HepG2 (cell line): ENCODE results near the gene SLC4A2. TPM values are rescaled to one million over a fixed set of nuclear protein-coding genes. Genes with fewer than 3 reads are reported as not detected.
A peak's percentile ranks its signal among the peaks of the same experiment; 100 is the strongest.

Experiments used
- ATAC-seq: fragments of 200-7000 bp; cut with Tn5 transposase; 3 replicates; pipeline ENCODE4 v1.9.1; 2020; ENCODE audit warnings: mild to moderate bottlenecking, moderate library complexity
- BruUV-seq: library from RNA; stranded (reverse); fragments of 400-500 nt; replicated peaks from 2 replicates; lab custom pipeline; 2021; lab: Mats Ljungman, UMichigan
- CTCF ChIA-PET: fragments of 300-600 bp; formaldehyde crosslinking; extraction: SDS; loops from one replicate; lab custom pipeline; 2021; ENCODE audit warnings: low total read pairs, inconsistent platforms, low intra/inter-chr PET ratio; lab: Yijun Ruan, JAX
- POLR2A ChIA-PET: fragments of 350-600 bp; sonication (Branson Sonifier 250); formaldehyde crosslinking; loops from one replicate; lab custom pipeline; 2020; ENCODE audit warnings: antibody characterized with exemption, inconsistent platforms; lab: Yijun Ruan, JAX
- DNase-seq: peaks from one replicate; pipeline ENCODE4 v3.0.0-alpha.2; 2015; ENCODE audit warnings: low spot score
- FAIRE-seq: peaks from 3 replicates; lab custom pipeline; 2011; peaks lifted over from hg19 to GRCh38; lab: Jason Lieb, UNC
- H2AFZ ChIP-seq: one replicate; pipeline ENCODE4 v1.6.1; 2011; ENCODE audit warnings: low read length, inconsistent platforms
- H3K27ac ChIP-seq: fragments of 300-600 bp; 3 replicates; pipeline ENCODE4 v1.8.0; 2011; ENCODE audit warnings: mixed run types, mild to moderate bottlenecking, mixed read lengths, low read length, inconsistent platforms; ENCODE audit not compliant: insufficient read depth; ENCODE audit errors: extremely low read length
- H3K27me3 ChIP-seq, 2 experiments: fragments of 200-600 bp in 1 of 2; 2 replicates in 1 of 2; 3 replicates in 1 of 2; pipeline versions ENCODE4 v1.6.0 to v1.8.0; 2011; ENCODE audit warnings: low read length in 2 of 2, mild to moderate bottlenecking in 2 of 2, moderate library complexity in 2 of 2, inconsistent platforms in 1 of 2; ENCODE audit not compliant: insufficient read depth in 2 of 2, control insufficient read depth in 1 of 2
- H3K36me3 ChIP-seq, 2 experiments: fragments of 200-600 bp in 1 of 2; replicated peaks in 1 of 2; 2 replicates in 1 of 2; 3 replicates in 1 of 2; pipeline versions ENCODE4 v1.5.1 to v1.8.0; 2011; ENCODE audit warnings: low read length in 2 of 2, inconsistent platforms in 1 of 2; ENCODE audit not compliant: insufficient read depth in 2 of 2, control insufficient read depth in 1 of 2
- H3K4me1 ChIP-seq: 2 replicates; pipeline ENCODE4 v1.5.1; 2012; ENCODE audit warnings: low read length, inconsistent platforms; ENCODE audit not compliant: insufficient read depth
- H3K4me2 ChIP-seq: 2 replicates; pipeline ENCODE4 v1.6.0; 2011; ENCODE audit warnings: low read depth, low read length, inconsistent platforms
- H3K4me3 ChIP-seq, 3 experiments: fragments of 200-600 bp in 1 of 3; sonication (generic), shearing (Covaris generic) in 1 of 3; replicated peaks in 1 of 3; 2 replicates each; pipeline ENCODE4 v1.5.1; 2011 to 2016; ENCODE audit warnings: low read length in 3 of 3, inconsistent platforms in 2 of 3, low read depth in 2 of 3, mild to moderate bottlenecking in 2 of 3, control low read depth in 1 of 3, mixed read lengths in 1 of 3; ENCODE audit not compliant: insufficient read depth in 1 of 3
- H3K79me2 ChIP-seq: one replicate; pipeline ENCODE4 v1.6.1; 2011; ENCODE audit warnings: low read length, inconsistent platforms; ENCODE audit not compliant: insufficient read depth
- H3K9ac ChIP-seq: 2 replicates; pipeline ENCODE4 v1.6.0; 2011; ENCODE audit warnings: mild to moderate bottlenecking, low read depth, low read length, inconsistent platforms; ENCODE audit not compliant: insufficient read depth
- H3K9me3 ChIP-seq: 2 replicates; pipeline ENCODE4 v1.5.1; 2012; ENCODE audit warnings: mild to moderate bottlenecking, low read length
- H4K20me1 ChIP-seq: 2 replicates; pipeline ENCODE4 v1.6.0; 2011; ENCODE audit warnings: inconsistent platforms, mild to moderate bottlenecking, low read length, moderate library complexity; ENCODE audit not compliant: insufficient read depth
- AGO1 ChIP-seq: fragments of 200-400 bp; formaldehyde crosslinking; IDR thresholded peaks from 2 replicates; pipeline ENCODE4 v1.6.1; 2017; ENCODE audit warnings: mild to moderate bottlenecking, low read depth, low read length, moderate library complexity; ENCODE audit not compliant: poor library complexity, severe bottlenecking
- AGO2 ChIP-seq: fragments of 200-400 bp; formaldehyde crosslinking; optimal IDR thresholded peaks from 2 replicates; pipeline ENCODE3; 2017; ENCODE audit warnings: mild to moderate bottlenecking, low read depth, low read length, moderate library complexity
- AKAP8 ChIP-seq: sonication (generic); formaldehyde crosslinking; IDR thresholded peaks from 2 replicates; pipeline ENCODE4 v1.5.1; 2020; ENCODE audit warnings: mild to moderate bottlenecking, missing genetic modification reagents
- ATF7-NPFF ChIP-seq: sonication (generic); formaldehyde crosslinking; IDR thresholded peaks from 2 replicates; pipeline ENCODE4 v1.8.1; 2023; ENCODE audit warnings: mild to moderate bottlenecking, low read depth, missing genetic modification reagents, moderate library complexity
- HNRNPL ChIP-seq: fragments of 200-400 bp; formaldehyde crosslinking; IDR thresholded peaks from 2 replicates; pipeline ENCODE4 v1.6.1; 2017; ENCODE audit warnings: mild to moderate bottlenecking, low read depth, low read length
- HNRNPLL ChIP-seq: fragments of 200-400 bp; formaldehyde crosslinking; IDR thresholded peaks from 2 replicates; pipeline ENCODE4 v1.6.1; 2017; ENCODE audit warnings: mild to moderate bottlenecking, low read depth, low read length; ENCODE audit not compliant: poor library complexity, severe bottlenecking
- POLR2A ChIP-seq, 2 experiments: IDR thresholded peaks; 2 replicates each; pipeline ENCODE4 v1.6.1; 2011; ENCODE audit warnings: low read depth in 2 of 2, low read length in 2 of 2, mild to moderate bottlenecking in 1 of 2, moderate library complexity in 1 of 2; ENCODE audit not compliant: insufficient read depth in 1 of 2
- RAD21 ChIP-seq: fragments of 450-650 bp; formaldehyde crosslinking; IDR thresholded peaks from 2 replicates; pipeline ENCODE4 v1.5.0; 2020; ENCODE audit warnings: mild to moderate bottlenecking
- RBFOX2 ChIP-seq: fragments of 200-400 bp; formaldehyde crosslinking; IDR thresholded peaks from 2 replicates; pipeline ENCODE4 v1.6.1; 2017; ENCODE audit warnings: low read depth, mild to moderate bottlenecking, low read length
- ZBTB38 ChIP-seq: sonication (generic); formaldehyde crosslinking; IDR thresholded peaks from 2 replicates; pipeline ENCODE4 v1.5.1; 2020; ENCODE audit warnings: mild to moderate bottlenecking, missing genetic modification reagents
- ZBTB8A ChIP-seq: sonication (generic); formaldehyde crosslinking; IDR thresholded peaks from 2 replicates; pipeline ENCODE4 v1.4.0; 2020; ENCODE audit warnings: mild to moderate bottlenecking, low read depth, missing genetic modification reagents, borderline replicate concordance
- ZC3H13 ChIP-seq: sonication (generic); formaldehyde crosslinking; IDR thresholded peaks from 2 replicates; pipeline ENCODE4 v1.8.1; 2023; ENCODE audit warnings: mild to moderate bottlenecking, missing genetic modification reagents, moderate library complexity
- ZNF274 ChIP-seq: sonication (generic); formaldehyde crosslinking; IDR thresholded peaks from 2 replicates; pipeline ENCODE4 v1.5.1; 2020; ENCODE audit warnings: mild to moderate bottlenecking, missing genetic modification reagents
- ZNF572 ChIP-seq: sonication (generic); formaldehyde crosslinking; IDR thresholded peaks from 2 replicates; pipeline ENCODE4 v1.5.1; 2020; ENCODE audit warnings: mild to moderate bottlenecking, missing genetic modification reagents
- ZNF747 ChIP-seq: sonication (generic); formaldehyde crosslinking; IDR thresholded peaks from 2 replicates; pipeline ENCODE4 v1.8.1; 2023; ENCODE audit warnings: missing genetic modification reagents, mild to moderate bottlenecking, borderline replicate concordance
- ZNF768 ChIP-seq: sonication (generic); formaldehyde crosslinking; IDR thresholded peaks from 2 replicates; pipeline ENCODE4 v1.4.0; 2020; ENCODE audit warnings: missing genetic modification reagents
- WGBS: methylation state at CpG from one replicate; pipeline ENCODE4 v1.1.6; 2017; ENCODE audit warnings: low lambda C conversion rate; 5-methylcytosine and 5-hydroxymethylcytosine counted together
- in situ Hi-C: cut with HindIII; loops from 2 replicates; pipeline ENCODE4 v1.10.0; 2017; ENCODE audit warnings: low pct_unique_long_range_greater_than_20kb; ENCODE audit not compliant: extremely low pct_ligation_motif_present
- intact Hi-C: fragments of 100-400 bp; cut with micrococcal nuclease; formaldehyde crosslinking; loops from one replicate; pipeline ENCODE4 v1.10.0; 2022; ENCODE audit not compliant: unreplicated experiment
- polyA plus RNA-seq, 8 experiments: library from polyadenylated mRNA; depleted of rRNA in 3 of 8; stranded (reverse) in 7 of 8; unstranded in 1 of 8; fragments of >200 nt; fragmentation: Illumina TruSeq in 4 of 8; extraction: Trizol in 4 of 8; gene quantifications; 2 replicates each; pipeline versions ENCODE4 v1.2.1 to v1.2.3, GENCODE V29; 2011 to 2016; ENCODE audit warnings: low read depth in 4 of 8, missing spikeins in 1 of 8, mixed read lengths in 1 of 8; ENCODE audit not compliant: insufficient read depth in 1 of 8
- total RNA-seq, 5 experiments: library from RNA; depleted of rRNA; stranded (reverse); fragments of >200 nt; fragmentation: Illumina TruSeq; extraction: Trizol; gene quantifications; 2 replicates each; pipeline ENCODE4 v1.2.3, GENCODE V29; 2016; ENCODE audit warnings: low read depth in 1 of 5
- TF ChIP-seq, protein P1 (sequence below): sonication (generic); formaldehyde crosslinking; IDR thresholded peaks from 2 replicates; pipeline ENCODE4 v1.5.0; 2020; ENCODE audit warnings: mild to moderate bottlenecking, missing genetic modification reagents, moderate library complexity
- TF ChIP-seq, protein P2 (sequence below): sonication (generic); formaldehyde crosslinking; IDR thresholded peaks from 2 replicates; pipeline ENCODE4 v1.5.1; 2020; ENCODE audit warnings: mild to moderate bottlenecking, missing genetic modification reagents, moderate library complexity

SLC4A2 gene
- total and polyA plus RNA-seq, 2 of the 13 experiments (the other 11 are each of a cell fraction or from before 2014, with no cell fraction given): 51.9 to 73.4 TPM

DNA sequence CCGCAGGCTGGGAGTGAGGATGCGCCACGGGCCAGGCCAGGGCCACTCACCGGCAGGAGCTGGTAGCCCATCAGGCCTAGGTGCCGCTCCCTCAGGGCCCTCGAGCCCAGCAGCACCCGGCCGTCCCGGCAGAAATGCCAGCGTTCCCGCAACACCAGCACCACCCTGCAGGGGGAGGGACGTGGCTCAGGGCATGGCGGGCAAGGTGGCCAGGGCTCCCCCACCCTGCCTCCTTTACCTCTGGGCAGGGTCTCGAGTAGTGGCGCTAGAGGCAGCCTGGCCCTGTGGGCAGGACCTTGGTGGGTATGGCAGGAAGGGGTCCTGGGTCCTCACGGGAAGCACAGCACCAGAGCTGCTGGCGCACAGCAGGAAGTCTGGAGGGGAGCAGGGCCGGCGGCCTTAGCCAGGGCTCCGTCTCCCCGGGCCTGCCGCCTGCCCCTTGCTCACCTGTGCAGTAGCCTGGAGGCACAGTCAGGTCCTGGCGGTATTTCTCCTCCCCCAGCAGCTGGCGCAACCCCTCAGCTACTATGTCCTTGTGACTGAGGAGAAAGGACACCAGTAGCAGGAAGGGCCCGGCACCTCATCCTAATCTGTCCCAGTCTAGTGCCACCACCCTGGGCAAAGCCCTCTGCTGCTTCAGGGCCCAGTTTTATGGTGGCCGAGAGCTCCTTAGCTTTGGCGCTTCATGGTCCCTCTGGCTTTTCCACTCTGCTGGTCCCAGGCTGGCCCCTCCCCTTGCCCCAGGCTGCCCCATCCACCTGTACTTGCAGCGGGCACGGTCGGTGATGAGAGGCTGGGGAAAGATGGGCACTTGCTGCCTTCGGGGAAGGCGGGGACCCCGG is 17.7 kb downstream of the SLC4A2 start:
- ChIA-PET CTCF (no interaction called here), POLR2A (interaction anchor here (1.2 to 5.4 kb wide), 6 partner anchors 8 to 18 kb away, joined by 3 to 60 read pairs (median 4); partner anchors contain the start of gene SLC4A2)
- no peaks in the 10 kb centered on the region; a peak in 1 of 5 replicates for H3K27me3 ChIP-seq
- in situ Hi-C loops: no loop called here
- H3K4me2 ChIP-seq: no peak overlapping the region
- ATAC-seq: peak; percentile 20
- H3K27ac ChIP-seq: no peak overlapping the region
- BruUV-seq: no TSS peak
- peaks cover 21% of the 10 kb centered on the region for H3K4me1 ChIP-seq
- H3K9me3 ChIP-seq: no peaks in the 10 kb centered on the region
- no peaks in the 10 kb centered on the region for H4K20me1 ChIP-seq
- intact Hi-C loops: no loop called here
- H3K79me2 ChIP-seq: peaks cover 26% of the 10 kb centered on the region
- H3K4me3 ChIP-seq: no peak overlapping the region
- no peak for FAIRE-seq
- DNase-seq: no peak
- H2AFZ ChIP-seq: no peak overlapping the region
- H3K36me3 ChIP-seq: peaks cover 11 to 28% of the 10 kb centered on the region in 2 experiments
- no peak overlapping the region for H3K9ac ChIP-seq
- WGBS: 100% methylated on average over 4 of the region's 33 CpGs
- TF ChIP-seq ZNF274: no peak
- 0 out of 2 replicates have a peak, but pooled peaks have one; percentile 22 for TF ChIP-seq ZNF747 (CRISPR knock-in tag)
- TF ChIP-seq, protein P1, sequence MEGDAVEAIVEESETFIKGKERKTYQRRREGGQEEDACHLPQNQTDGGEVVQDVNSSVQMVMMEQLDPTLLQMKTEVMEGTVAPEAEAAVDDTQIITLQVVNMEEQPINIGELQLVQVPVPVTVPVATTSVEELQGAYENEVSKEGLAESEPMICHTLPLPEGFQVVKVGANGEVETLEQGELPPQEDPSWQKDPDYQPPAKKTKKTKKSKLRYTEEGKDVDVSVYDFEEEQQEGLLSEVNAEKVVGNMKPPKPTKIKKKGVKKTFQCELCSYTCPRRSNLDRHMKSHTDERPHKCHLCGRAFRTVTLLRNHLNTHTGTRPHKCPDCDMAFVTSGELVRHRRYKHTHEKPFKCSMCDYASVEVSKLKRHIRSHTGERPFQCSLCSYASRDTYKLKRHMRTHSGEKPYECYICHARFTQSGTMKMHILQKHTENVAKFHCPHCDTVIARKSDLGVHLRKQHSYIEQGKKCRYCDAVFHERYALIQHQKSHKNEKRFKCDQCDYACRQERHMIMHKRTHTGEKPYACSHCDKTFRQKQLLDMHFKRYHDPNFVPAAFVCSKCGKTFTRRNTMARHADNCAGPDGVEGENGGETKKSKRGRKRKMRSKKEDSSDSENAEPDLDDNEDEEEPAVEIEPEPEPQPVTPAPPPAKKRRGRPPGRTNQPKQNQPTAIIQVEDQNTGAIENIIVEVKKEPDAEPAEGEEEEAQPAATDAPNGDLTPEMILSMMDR (CRISPR knock-in tag): peak; percentile 40
- peak; percentile 23; the same call in 1 of the 2 replicates for TF ChIP-seq ZBTB38 (CRISPR knock-in tag)
- TF ChIP-seq POLR2A (IDR thresholded peaks at IDR 0.05; ENCODE audit: insufficient read depth in 1 of 2, low read depth in 2 of 2, low read length in 2 of 2): 0 out of 4 replicates have a peak, but pooled peaks of 1 of the 2 experiments have one; percentile 3
- TF ChIP-seq RAD21 (CRISPR knock-in tag): peak; percentile 34; the same call in 1 of the 2 replicates
- TF ChIP-seq HNRNPL: peak; percentile 94
- TF ChIP-seq AKAP8 (CRISPR knock-in tag): peak; percentile 28; the same call in 1 of the 2 replicates
- TF ChIP-seq ZBTB8A (CRISPR knock-in tag): no peak
- TF ChIP-seq, protein P2, sequence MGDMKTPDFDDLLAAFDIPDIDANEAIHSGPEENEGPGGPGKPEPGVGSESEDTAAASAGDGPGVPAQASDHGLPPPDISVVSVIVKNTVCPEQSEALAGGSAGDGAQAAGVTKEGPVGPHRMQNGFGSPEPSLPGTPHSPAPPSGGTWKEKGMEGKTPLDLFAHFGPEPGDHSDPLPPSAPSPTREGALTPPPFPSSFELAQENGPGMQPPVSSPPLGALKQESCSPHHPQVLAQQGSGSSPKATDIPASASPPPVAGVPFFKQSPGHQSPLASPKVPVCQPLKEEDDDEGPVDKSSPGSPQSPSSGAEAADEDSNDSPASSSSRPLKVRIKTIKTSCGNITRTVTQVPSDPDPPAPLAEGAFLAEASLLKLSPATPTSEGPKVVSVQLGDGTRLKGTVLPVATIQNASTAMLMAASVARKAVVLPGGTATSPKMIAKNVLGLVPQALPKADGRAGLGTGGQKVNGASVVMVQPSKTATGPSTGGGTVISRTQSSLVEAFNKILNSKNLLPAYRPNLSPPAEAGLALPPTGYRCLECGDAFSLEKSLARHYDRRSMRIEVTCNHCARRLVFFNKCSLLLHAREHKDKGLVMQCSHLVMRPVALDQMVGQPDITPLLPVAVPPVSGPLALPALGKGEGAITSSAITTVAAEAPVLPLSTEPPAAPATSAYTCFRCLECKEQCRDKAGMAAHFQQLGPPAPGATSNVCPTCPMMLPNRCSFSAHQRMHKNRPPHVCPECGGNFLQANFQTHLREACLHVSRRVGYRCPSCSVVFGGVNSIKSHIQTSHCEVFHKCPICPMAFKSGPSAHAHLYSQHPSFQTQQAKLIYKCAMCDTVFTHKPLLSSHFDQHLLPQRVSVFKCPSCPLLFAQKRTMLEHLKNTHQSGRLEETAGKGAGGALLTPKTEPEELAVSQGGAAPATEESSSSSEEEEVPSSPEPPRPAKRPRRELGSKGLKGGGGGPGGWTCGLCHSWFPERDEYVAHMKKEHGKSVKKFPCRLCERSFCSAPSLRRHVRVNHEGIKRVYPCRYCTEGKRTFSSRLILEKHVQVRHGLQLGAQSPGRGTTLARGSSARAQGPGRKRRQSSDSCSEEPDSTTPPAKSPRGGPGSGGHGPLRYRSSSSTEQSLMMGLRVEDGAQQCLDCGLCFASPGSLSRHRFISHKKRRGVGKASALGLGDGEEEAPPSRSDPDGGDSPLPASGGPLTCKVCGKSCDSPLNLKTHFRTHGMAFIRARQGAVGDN (CRISPR knock-in tag): peak; percentile 7; the same call in 1 of the 2 replicates
- TF ChIP-seq ZC3H13 (CRISPR knock-in tag): peak; percentile 45; the same call in 1 of the 2 replicates
- TF ChIP-seq RBFOX2: peak; percentile 82
- peak; percentile 77; the same call in 1 of the 2 replicates for TF ChIP-seq ZNF572 (CRISPR knock-in tag)
- TF ChIP-seq AGO2: peak; percentile 96
- peak; percentile 32; the same call in 1 of the 2 replicates for TF ChIP-seq ZNF768
- no peak for TF ChIP-seq ATF7-NPFF
- TF ChIP-seq AGO1: peak; percentile 53
- peak; percentile 11 for TF ChIP-seq HNRNPLL
